Mesendoderm (in vitro differentiated cells): Measurements from ENCODE around the gene GABRG3. TPM values are rescaled to one million over a fixed set of nuclear protein-coding genes. Genes with fewer than 3 reads are reported as not detected.

Source experiments
- DNase-seq: peaks from one replicate; pipeline ENCODE4 v3.0.0; 2013
- H2AK5ac ChIP-seq: 2 replicates; pipeline ENCODE4 v1.6.1; 2013; ENCODE audit warnings: low read length, inconsistent platforms
- H2BK120ac ChIP-seq: 2 replicates; pipeline ENCODE4 v1.6.1; 2013; ENCODE audit warnings: low read depth, mild to moderate bottlenecking, low read length, moderate library complexity, mixed read lengths
- H2BK15ac ChIP-seq: replicated peaks from 2 replicates; pipeline ENCODE4 v1.6.1; 2013; ENCODE audit warnings: low read depth, mild to moderate bottlenecking, moderate library complexity
- H2BK5ac ChIP-seq: 2 replicates; pipeline ENCODE4 v1.6.1; 2013; ENCODE audit warnings: low read length, inconsistent platforms
- H3K18ac ChIP-seq: 2 replicates; pipeline ENCODE4 v1.6.1; 2013; ENCODE audit warnings: mild to moderate bottlenecking, low read length, mixed read lengths
- H3K23ac ChIP-seq: one replicate; pipeline ENCODE4 v1.6.1; 2013; ENCODE audit warnings: low read length
- H3K27ac ChIP-seq: 2 replicates; pipeline ENCODE4 v1.5.1; 2013; ENCODE audit warnings: low read depth, mild to moderate bottlenecking, inconsistent platforms, low read length, moderate library complexity
- H3K27me3 ChIP-seq: 2 replicates; pipeline ENCODE4 v1.6.1; 2013; ENCODE audit warnings: low read length, control low read depth, mild to moderate bottlenecking, inconsistent platforms; ENCODE audit not compliant: insufficient read depth, poor library complexity
- H3K36me3 ChIP-seq: 2 replicates; pipeline ENCODE4 v1.6.1; 2013; ENCODE audit warnings: low read length, inconsistent platforms; ENCODE audit not compliant: control insufficient read depth, insufficient read depth
- H3K4ac ChIP-seq: one replicate; pipeline ENCODE4 v1.6.1; 2013; ENCODE audit warnings: low read depth, mild to moderate bottlenecking, low read length, moderate library complexity
- H3K4me1 ChIP-seq: 2 replicates; pipeline ENCODE4 v1.6.1; 2013; ENCODE audit warnings: low read depth, low read length, inconsistent platforms; ENCODE audit not compliant: control insufficient read depth
- H3K4me2 ChIP-seq: 2 replicates; pipeline ENCODE4 v1.6.1; 2013; ENCODE audit warnings: low read length
- H3K4me3 ChIP-seq: 2 replicates; pipeline ENCODE4 v1.5.1; 2013; ENCODE audit warnings: mild to moderate bottlenecking, low read length
- H3K56ac ChIP-seq: one replicate; pipeline ENCODE4 v1.6.1; 2013; ENCODE audit warnings: low read length
- H3K79me1 ChIP-seq: 2 replicates; pipeline ENCODE4 v1.6.1; 2013; ENCODE audit warnings: low read length, inconsistent platforms
- H3K79me2 ChIP-seq: 2 replicates; pipeline ENCODE4 v1.6.1; 2013; ENCODE audit warnings: mild to moderate bottlenecking, low read length; ENCODE audit not compliant: control insufficient read depth, insufficient read depth
- H3K9ac ChIP-seq: 2 replicates; pipeline ENCODE4 v1.6.1; 2013; ENCODE audit warnings: low read length, inconsistent platforms
- H4K5ac ChIP-seq: one replicate; pipeline ENCODE4 v1.6.1; 2013; ENCODE audit warnings: low read length
- H4K8ac ChIP-seq: one replicate; pipeline ENCODE4 v1.6.1; 2013; ENCODE audit warnings: low read depth, mild to moderate bottlenecking, control low read depth, low read length, moderate library complexity
- WGBS: extraction: QIAGEN DNeasy Blood & Tissue Kit; methylation state at CpG from one replicate; pipeline ENCODE4 v1.1.7; 2013; ENCODE audit warnings: low lambda C conversion rate, missing lambda C conversion rate; ENCODE audit not compliant: insufficient coverage; ENCODE audit errors: extremely low coverage; 5-methylcytosine and 5-hydroxymethylcytosine counted together
- polyA plus RNA-seq, 2 experiments: library from polyadenylated mRNA; stranded (reverse); fragments of 200-250 nt; gene quantifications; one replicate each; pipeline ENCODE4 v1.2.3, GENCODE V29; 2013

GABRG3 gene
- polyA plus RNA-seq (2013, experiment 1 of 2), result 0.31 TPM
- polyA plus RNA-seq (2013, experiment 2 of 2), result 0.20 TPM

DNA sequence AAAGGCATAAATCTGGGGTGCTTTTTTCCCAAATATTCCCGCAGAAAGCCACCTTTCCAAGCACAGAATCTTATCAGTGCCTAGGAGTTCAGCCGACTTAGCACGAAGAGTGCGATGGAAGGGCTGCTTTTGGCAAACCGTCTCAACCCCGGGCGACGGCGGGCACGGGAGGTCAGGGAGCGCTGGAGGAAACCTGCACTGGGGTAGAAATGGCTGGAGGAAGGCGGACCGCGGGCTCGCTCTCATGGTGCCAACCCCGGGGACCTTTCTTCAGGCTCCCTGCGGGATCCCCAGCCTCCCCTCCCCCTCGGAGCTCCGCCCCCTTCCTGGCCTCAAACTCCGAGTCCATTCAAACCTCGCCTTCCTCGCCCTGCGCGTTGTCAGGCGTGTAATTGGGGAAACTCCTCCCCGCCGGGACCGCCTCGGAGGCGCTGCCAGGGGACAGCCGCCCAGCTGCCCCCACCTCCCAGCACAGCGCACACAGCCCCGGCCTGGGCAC lies at the start of gene GABRG3:
Gene GABRG3 (plus strand): TSS at position 470 of the 499 bp plus-strand sequence.
- Histone ChIP-seq H2BK120ac (no peak within 1 kb of the TSS), H3K4ac (no peak within 1 kb of the TSS), H3K56ac (peak within 1 kb of the TSS; percentile 69), H4K5ac (no peak within 1 kb of the TSS), H3K79me2 (no peaks in the 10 kb centered on the region), H2BK5ac (no peak within 1 kb of the TSS), H3K36me3 (no peaks in the 10 kb centered on the region), H3K9ac (peak within 1 kb of the TSS; percentile 32), H2AK5ac (no peak within 1 kb of the TSS), H3K27me3 (peaks cover 17% of the 10 kb centered on the region), H3K18ac (no peak within 1 kb of the TSS), H3K4me3 (peak within 1 kb of the TSS; percentile 13), H4K8ac (no peak within 1 kb of the TSS), H3K4me2 (peak within 1 kb of the TSS; percentile 52), H3K23ac (peak within 1 kb of the TSS; percentile 16), H3K27ac (no peak within 1 kb of the TSS), H3K4me1 (no peaks in the 10 kb centered on the region), H3K79me1 (no peaks in the 10 kb centered on the region), H2BK15ac (no peak within 1 kb of the TSS)
- WGBS, result no CpG with 5 or more reads among the region's 33 CpGs
- DNase-seq, result peak; percentile 62

DNA sequence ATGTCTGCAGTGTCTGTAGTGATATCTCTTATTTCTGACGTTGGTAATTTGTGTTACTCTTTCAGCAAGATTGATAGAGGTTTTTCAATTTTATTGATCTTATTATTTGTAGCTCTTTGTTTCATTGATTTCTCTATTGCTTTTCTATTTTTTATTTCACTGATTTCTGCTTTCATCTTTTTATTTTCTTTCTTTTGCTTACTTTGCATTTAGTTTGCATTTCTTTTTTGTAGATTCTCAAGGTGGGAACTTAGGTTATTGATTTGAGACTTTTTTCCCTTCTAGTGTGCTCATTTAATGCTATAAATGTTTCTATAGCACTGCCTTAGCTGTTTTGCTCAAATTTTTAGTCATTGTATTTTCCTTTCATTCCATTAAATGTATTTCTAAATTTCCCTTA lies 49.5 kb upstream of the GABRG3 start:
- Histone ChIP-seq H3K23ac (no peak overlapping the region), H3K4me1 (no peaks in the 10 kb centered on the region), H3K4ac (no peak overlapping the region), H2BK120ac (no peak overlapping the region), H4K8ac (no peak overlapping the region), H3K18ac (no peak overlapping the region), H3K9ac (no peak overlapping the region), H3K36me3 (no peaks in the 10 kb centered on the region), H3K79me1 (no peaks in the 10 kb centered on the region), H2BK15ac (no peak overlapping the region), H3K79me2 (no peaks in the 10 kb centered on the region), H3K27me3 (no peaks in the 10 kb centered on the region), H3K4me3 (no peak overlapping the region), H3K4me2 (no peak overlapping the region), H2AK5ac (no peak overlapping the region), H3K56ac (no peak overlapping the region), H4K5ac (no peak overlapping the region), H3K27ac (no peak overlapping the region), H2BK5ac (no peak overlapping the region)
- no CpG with 5 or more reads among the region's 1 CpG for WGBS
- no peak for DNase-seq

DNA sequence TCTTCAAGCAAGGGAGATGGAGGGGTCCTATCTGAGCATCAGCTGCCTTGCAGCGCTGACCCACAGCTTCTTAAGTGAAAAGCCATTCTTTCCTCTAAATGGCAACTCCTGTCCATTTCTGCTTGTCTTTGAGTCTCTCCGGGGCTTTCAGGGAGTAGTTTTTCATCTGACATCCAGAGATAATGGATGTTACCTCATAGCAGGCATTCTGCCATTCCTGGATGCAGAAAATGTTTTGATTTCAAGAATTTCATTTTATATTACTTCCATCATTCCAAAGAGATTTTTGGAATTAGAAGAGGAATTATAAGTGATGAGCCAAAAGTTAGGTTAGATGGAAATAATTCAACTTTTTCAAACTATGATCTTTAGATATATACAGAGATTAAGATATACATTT lies 44.9 kb upstream of the GABRG3 start:
- WGBS, result no CpG with 5 or more reads among the region's 2 CpGs
- Histone ChIP-seq H2BK5ac (no peak overlapping the region), H3K36me3 (no peaks in the 10 kb centered on the region), H3K79me2 (no peaks in the 10 kb centered on the region), H3K18ac (no peak overlapping the region), H3K27me3 (no peaks in the 10 kb centered on the region), H2AK5ac (no peak overlapping the region), H4K8ac (no peak overlapping the region), H2BK15ac (no peak overlapping the region), H3K79me1 (no peaks in the 10 kb centered on the region), H3K56ac (no peak overlapping the region), H3K4me3 (no peak overlapping the region), H2BK120ac (no peak overlapping the region), H4K5ac (no peak overlapping the region), H3K23ac (no peak overlapping the region), H3K9ac (no peak overlapping the region), H3K27ac (no peak overlapping the region), H3K4me2 (no peak overlapping the region), H3K4ac (no peak overlapping the region), H3K4me1 (no peaks in the 10 kb centered on the region)
- DNase-seq, result no peak

DNA sequence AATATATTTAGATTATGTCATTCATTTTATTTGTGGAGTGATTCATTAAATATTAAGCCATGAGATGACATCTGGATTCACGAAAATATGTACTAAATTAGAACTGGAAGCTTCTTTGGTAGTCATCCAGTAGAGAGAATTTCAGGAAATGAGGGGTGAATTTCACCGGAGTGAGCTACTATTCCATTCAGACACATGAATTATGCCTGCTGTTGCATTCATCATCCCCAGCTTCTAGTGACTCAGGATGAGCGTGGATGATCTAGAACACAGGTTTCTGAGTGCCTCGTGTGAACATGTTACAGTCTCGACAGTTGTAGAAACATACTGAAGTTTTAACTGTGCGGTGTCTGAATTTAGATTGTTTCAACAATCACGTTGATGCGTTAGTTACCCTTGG lies 42.9 kb upstream of the GABRG3 start:
- Histone ChIP-seq H3K4me2 (no peak overlapping the region), H3K36me3 (no peaks in the 10 kb centered on the region), H2BK15ac (no peak overlapping the region), H3K27ac (no peak overlapping the region), H2AK5ac (no peak overlapping the region), H3K23ac (no peak overlapping the region), H2BK5ac (no peak overlapping the region), H3K79me1 (no peaks in the 10 kb centered on the region), H3K9ac (no peak overlapping the region), H3K18ac (no peak overlapping the region), H3K4ac (no peak overlapping the region), H3K79me2 (no peaks in the 10 kb centered on the region), H4K5ac (no peak overlapping the region), H4K8ac (no peak overlapping the region), H2BK120ac (no peak overlapping the region), H3K56ac (no peak overlapping the region), H3K4me1 (no peaks in the 10 kb centered on the region), H3K4me3 (no peak overlapping the region), H3K27me3 (no peaks in the 10 kb centered on the region)
- no CpG with 5 or more reads among the region's 8 CpGs for WGBS
- no peak for DNase-seq

DNA sequence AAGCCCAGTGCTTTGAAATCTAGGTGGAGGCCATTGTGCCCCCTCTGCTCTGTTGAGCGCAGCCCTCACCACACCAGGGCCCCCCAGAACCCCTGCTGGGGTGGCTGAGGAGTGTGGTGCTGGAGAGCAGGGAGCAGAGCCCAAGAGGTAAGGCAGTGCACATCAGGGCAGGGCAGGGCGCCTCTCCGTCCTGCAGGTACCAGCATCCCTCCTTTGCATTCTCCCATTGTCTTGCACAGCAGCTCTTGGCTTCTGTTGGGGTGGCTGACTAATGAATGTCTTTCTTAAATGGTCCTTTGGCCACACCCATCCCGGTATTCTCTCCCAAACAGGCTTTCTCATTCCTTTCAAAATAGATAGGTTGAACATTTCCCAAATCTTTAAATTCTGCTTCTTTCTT lies 41.4 kb upstream of the GABRG3 start:
- H3K18ac ChIP-seq, result no peak overlapping the region
- no peaks in the 10 kb centered on the region for H3K79me1 ChIP-seq
- no peak for DNase-seq
- H3K56ac ChIP-seq, result no peak overlapping the region
- H2BK15ac ChIP-seq, result no peak overlapping the region
- H3K4ac ChIP-seq, result no peak overlapping the region
- no peak overlapping the region for H2AK5ac ChIP-seq
- H4K8ac ChIP-seq, result no peak overlapping the region
- no CpG with 5 or more reads among the region's 4 CpGs for WGBS
- H2BK120ac ChIP-seq, result no peak overlapping the region
- H3K4me3 ChIP-seq, result no peak overlapping the region
- no peak overlapping the region for H3K4me2 ChIP-seq
- no peak overlapping the region for H2BK5ac ChIP-seq
- no peaks in the 10 kb centered on the region for H3K4me1 ChIP-seq
- no peak overlapping the region for H3K9ac ChIP-seq
- H3K27ac ChIP-seq, result no peak overlapping the region
- H3K23ac ChIP-seq, result no peak overlapping the region
- H4K5ac ChIP-seq, result no peak overlapping the region
- H3K79me2 ChIP-seq, result no peaks in the 10 kb centered on the region
- H3K27me3 ChIP-seq, result no peaks in the 10 kb centered on the region
- no peaks in the 10 kb centered on the region for H3K36me3 ChIP-seq

DNA sequence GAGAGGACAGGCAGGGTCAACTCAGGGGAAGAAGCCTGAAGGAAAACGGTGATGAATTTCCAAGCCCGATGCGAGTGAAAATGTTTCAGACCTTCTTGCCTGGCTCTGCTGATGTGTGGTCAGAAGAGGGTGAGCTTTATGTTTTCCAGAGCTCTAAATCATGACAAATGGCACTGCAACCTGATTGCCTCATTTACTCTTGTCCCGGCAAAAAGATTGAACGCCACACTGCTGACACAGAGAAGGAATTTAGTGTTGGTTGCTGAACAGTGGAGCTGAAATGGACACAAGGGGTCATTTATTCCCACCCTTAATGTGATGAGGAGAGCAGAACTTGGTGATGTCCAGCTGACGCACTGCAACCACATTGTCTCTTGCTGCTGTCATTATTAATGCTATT lies 36.1 kb upstream of the GABRG3 start:
- no peak overlapping the region for H2BK15ac ChIP-seq
- H3K27ac ChIP-seq, result no peak overlapping the region
- no peak overlapping the region for H2BK120ac ChIP-seq
- no CpG with 5 or more reads among the region's 6 CpGs for WGBS
- no peaks in the 10 kb centered on the region for H3K36me3 ChIP-seq
- H2AK5ac ChIP-seq, result no peak overlapping the region
- H3K4me2 ChIP-seq, result no peak overlapping the region
- no peak overlapping the region for H3K18ac ChIP-seq
- H2BK5ac ChIP-seq, result no peak overlapping the region
- H3K4me3 ChIP-seq, result no peak overlapping the region
- H3K4me1 ChIP-seq, result no peaks in the 10 kb centered on the region
- H3K9ac ChIP-seq, result no peak overlapping the region
- no peaks in the 10 kb centered on the region for H3K79me1 ChIP-seq
- no peak overlapping the region for H3K23ac ChIP-seq
- H3K27me3 ChIP-seq, result no peaks in the 10 kb centered on the region
- no peak for DNase-seq
- no peak overlapping the region for H3K56ac ChIP-seq
- no peak overlapping the region for H3K4ac ChIP-seq
- H4K5ac ChIP-seq, result no peak overlapping the region
- H4K8ac ChIP-seq, result no peak overlapping the region
- no peaks in the 10 kb centered on the region for H3K79me2 ChIP-seq
